Fibroblast of lung (primary cell): Measurements from ENCODE around the gene GAS7. TPM values are rescaled to one million over a fixed set of nuclear protein-coding genes. Genes with fewer than 3 reads are reported as not detected.

Source experiments
- DNase-seq, 2 donors: peaks; one replicate each; pipeline versions ENCODE4 v3.0.0 to v3.0.0-alpha.2; 2010; ENCODE audit warnings: low read depth in 2 of 2
- H2AFZ ChIP-seq: 2 replicates; pipeline ENCODE4 v1.5.1; 2012; ENCODE audit warnings: low read length, control low read depth, inconsistent platforms
- H3K27ac ChIP-seq: 2 replicates; pipeline ENCODE4 v1.5.1; 2011; ENCODE audit warnings: low read length, control low read depth; ENCODE audit not compliant: insufficient read depth
- H3K27me3 ChIP-seq: 2 replicates; pipeline ENCODE4 v1.5.1; 2011; ENCODE audit warnings: mild to moderate bottlenecking, low read length; ENCODE audit not compliant: control insufficient read depth, insufficient read depth
- H3K36me3 ChIP-seq: 2 replicates; pipeline ENCODE4 v1.5.1; 2011; ENCODE audit warnings: low read length; ENCODE audit not compliant: control insufficient read depth, insufficient read depth
- H3K4me1 ChIP-seq: 2 replicates; pipeline ENCODE4 v1.5.1; 2011; ENCODE audit warnings: low read length; ENCODE audit not compliant: control insufficient read depth, insufficient read depth; ENCODE audit errors: extremely low read depth
- H3K4me2 ChIP-seq: 2 replicates; pipeline ENCODE4 v1.5.1; 2011; ENCODE audit warnings: low read length, control low read depth; ENCODE audit not compliant: insufficient read depth; ENCODE audit errors: extremely low read depth
- H3K4me3 ChIP-seq, 4 experiments: fragments of 200-600 bp in 1 of 4; sonication (generic) in 1 of 4; replicated peaks in 1 of 4; 2 replicates each; pipeline ENCODE4 v1.5.1; 2011 to 2016; ENCODE audit warnings: low read length in 4 of 4, low read depth in 3 of 4, mild to moderate bottlenecking in 3 of 4, control low read depth in 2 of 4, inconsistent platforms in 1 of 4, mixed read lengths in 1 of 4; ENCODE audit not compliant: insufficient read depth in 1 of 4; ENCODE audit errors: control extremely low read depth in 1 of 4
- H3K79me2 ChIP-seq: 2 replicates; pipeline ENCODE4 v1.5.1; 2012; ENCODE audit warnings: mild to moderate bottlenecking, low read length, inconsistent platforms; ENCODE audit not compliant: control insufficient read depth, insufficient read depth
- H3K9ac ChIP-seq: 2 replicates; pipeline ENCODE4 v1.5.1; 2011; ENCODE audit warnings: mild to moderate bottlenecking, low read length, control low read depth; ENCODE audit not compliant: insufficient read depth
- H3K9me3 ChIP-seq: 2 replicates; pipeline ENCODE4 v1.5.1; 2012; ENCODE audit warnings: low read depth, low read length; ENCODE audit not compliant: control insufficient read depth, insufficient read depth
- H4K20me1 ChIP-seq: 2 replicates; pipeline ENCODE4 v1.5.1; 2011; ENCODE audit warnings: low read length; ENCODE audit not compliant: control insufficient read depth, insufficient read depth; ENCODE audit errors: extremely low read depth
- CTCF ChIP-seq, 2 donors: IDR thresholded peaks in 1 of 2; conservative IDR thresholded peaks in 1 of 2; 1 replicate in 1 of 2; 2 replicates in 1 of 2; pipeline ENCODE4 v1.5.1; 2011 to 2012; ENCODE audit warnings: low read length in 2 of 2, control low read depth in 1 of 2, inconsistent platforms in 1 of 2, low read depth in 1 of 2, mild to moderate bottlenecking in 1 of 2
- EZH2 ChIP-seq: IDR thresholded peaks from 2 replicates; pipeline ENCODE4 v1.5.1; 2012; ENCODE audit warnings: low read length, control low read depth, mild to moderate bottlenecking; ENCODE audit errors: missing control alignments
- polyA plus RNA-seq, 2 donors: library from polyadenylated mRNA; depleted of rRNA in 1 of 2; stranded (reverse) in 1 of 2; unstranded in 1 of 2; fragments of >200 nt; gene quantifications; 2 replicates each; pipeline ENCODE4 v1.2.1, GENCODE V29; 2011 to 2012; ENCODE audit warnings: missing spikeins in 1 of 2
- total RNA-seq: library from RNA; depleted of rRNA; stranded (reverse); fragments of >200 nt; gene quantifications from 2 replicates; pipeline ENCODE4 v1.2.1, GENCODE V29; 2014

The GAS7 gene
- total and polyA plus RNA-seq, 2 donors (not counting 1 experiment from before 2014, with no cell fraction given) = 0.58 to 2.6 TPM

GRCh38 chr17:10224582-10225195, 26.3 kb upstream of the GAS7 start:
- H2AFZ ChIP-seq = no peak overlapping the region
- H3K36me3 ChIP-seq = no peaks in the 10 kb centered on the region
- TF ChIP-seq CTCF (conservative IDR thresholded peaks at IDR 0.05 in 1 of 2, IDR thresholded peaks at IDR 0.05 in 1 of 2; ENCODE audit: low read depth in 1 of 2, low read length in 2 of 2) (no peak), EZH2 (no peak)
- H3K4me2 ChIP-seq = no peak overlapping the region
- no peaks in the 10 kb centered on the region for H4K20me1 ChIP-seq
- no peak overlapping the region for H3K4me3 ChIP-seq
- H3K4me1 ChIP-seq = no peaks in the 10 kb centered on the region
- no peak overlapping the region for H3K27ac ChIP-seq
- H3K27me3 ChIP-seq = no peaks in the 10 kb centered on the region
- no peak overlapping the region for H3K9ac ChIP-seq
- H3K9me3 ChIP-seq = no peaks in the 10 kb centered on the region
- no peaks in the 10 kb centered on the region for H3K79me2 ChIP-seq
- DNase-seq = no peak

- Histone ChIP-seq H3K36me3 (no peaks in the 10 kb centered on the region), H3K27me3 (no peaks in the 10 kb centered on the region), H2AFZ (no peak overlapping the region), H3K9ac (no peak overlapping the region), H4K20me1 (no peaks in the 10 kb centered on the region), H3K27ac (no peak overlapping the region), H3K9me3 (no peaks in the 10 kb centered on the region), H3K4me1 (no peaks in the 10 kb centered on the region), H3K4me2 (no peak overlapping the region), H3K79me2 (no peaks in the 10 kb centered on the region), H3K4me3 (no peak overlapping the region)
- no peak for TF ChIP-seq CTCF (conservative IDR thresholded peaks at IDR 0.05 in 1 of 2, IDR thresholded peaks at IDR 0.05 in 1 of 2; ENCODE audit: low read depth in 1 of 2, low read length in 2 of 2)
- TF ChIP-seq EZH2 = no peak
- DNase-seq = no peak
These were observed 20.8 kb upstream of the GAS7 start for GRCh38 chr17:10219193-10219592.

- peak in 1 of 2 donors; percentile 76 for DNase-seq
- no peak for TF ChIP-seq EZH2
- no peaks in the 10 kb centered on the region for H4K20me1 ChIP-seq
- H3K79me2 ChIP-seq = no peaks in the 10 kb centered on the region
- no peaks in the 10 kb centered on the region for H3K4me1 ChIP-seq
- H2AFZ ChIP-seq = no peak overlapping the region
- H3K9me3 ChIP-seq = no peaks in the 10 kb centered on the region
- no peak overlapping the region for H3K4me2 ChIP-seq
- H3K27me3 ChIP-seq = no peaks in the 10 kb centered on the region
- H3K9ac ChIP-seq = no peak overlapping the region
- no peak overlapping the region for H3K27ac ChIP-seq
- H3K36me3 ChIP-seq = no peaks in the 10 kb centered on the region
- H3K4me3 ChIP-seq = no peak overlapping the region
These were observed 19.5 kb upstream of the GAS7 start for GRCh38 chr17:10217916-10218315.
